ENCODE data around the gene PNMA6F. TPM values are rescaled to one million over a fixed set of nuclear protein-coding genes. Genes with fewer than 3 reads are reported as not detected.

The PNMA6F gene
- 0.78 and 0.83 TPM in 2 replicates for total RNA-seq (2014; rRNA removed; shearing (Covaris generic))
- 0.06 and 0.09 TPM in 2 replicates for polyA plus RNA-seq (2016; fragmentation: Nextera tagmentation; extraction: Ambion mirVana)
- long read RNA-seq: 0 reads

- ATAC-seq: peak; percentile 31
- H3K79me2 ChIP-seq (replicated peaks; ENCODE audit: insufficient read depth): no peaks in the 10 kb centered on the region
- Mint-ChIP-seq H3K27me3 (ENCODE audit: insufficient read depth, low read depth, poor library complexity) (peaks cover 11% of the 10 kb centered on the region), H3K27ac (no peak within 1 kb of the TSS), H3K4me1 (peaks cover 7% of the 10 kb centered on the region; the same call in 2 of the 3 replicates), H3K4me3 (peak within 1 kb of the TSS; percentile 67), H3K9me3 (no peaks in the 10 kb centered on the region), H3K36me3 (ENCODE audit: low read depth) (no peaks in the 10 kb centered on the region)
- H3K4me3 ChIP-seq: peak within 1 kb of the TSS; percentile 57
- no peaks in the 10 kb centered on the region for H3K4me1 ChIP-seq (ENCODE audit: insufficient read depth)
- TF ChIP-seq POLR2AphosphoS5 (IDR thresholded peaks at IDR 0.05; ENCODE audit: low read depth) (no peak), REST (IDR thresholded peaks at IDR 0.05; ENCODE audit: unreplicated experiment) (no peak)
- no peak within 1 kb of the TSS for H3K27ac ChIP-seq (ENCODE audit: low read depth)
- peak; percentile 36 for DNase-seq (ENCODE audit: low spot score)
- H4K20me1 ChIP-seq (replicated peaks; ENCODE audit: insufficient read depth): no peaks in the 10 kb centered on the region
- no peaks in the 10 kb centered on the region for H3K9me2 ChIP-seq (ENCODE audit: insufficient read depth)
- peaks cover 18% of the 10 kb centered on the region for H3K27me3 ChIP-seq (ENCODE audit: insufficient read depth)
- peak within 1 kb of the TSS; percentile 78 for H3K4me2 ChIP-seq
- no peaks in the 10 kb centered on the region for H3K36me3 ChIP-seq (ENCODE audit: insufficient read depth)
- peak within 1 kb of the TSS; percentile 59 for H2AFZ ChIP-seq
- H3F3A ChIP-seq (replicated peaks; ENCODE audit: low read depth): no peaks in the 10 kb centered on the region
These were observed at the start of gene PNMA6F for GRCh38 chrX:153321381-153322124. Gene PNMA6F (minus strand): TSS chrX:153321767. CDS start chrX:153320674, 1,093 bp downstream.

- Histone ChIP-seq H2AFZ (no peak overlapping the region), H3K4me1 (ENCODE audit: insufficient read depth) (no peaks in the 10 kb centered on the region), H3F3A (replicated peaks; ENCODE audit: low read depth) (no peaks in the 10 kb centered on the region), H3K4me3 (no peak overlapping the region), H3K4me2 (no peak overlapping the region), H3K36me3 (ENCODE audit: insufficient read depth) (no peaks in the 10 kb centered on the region), H3K79me2 (replicated peaks; ENCODE audit: insufficient read depth) (no peaks in the 10 kb centered on the region), H3K27ac (ENCODE audit: low read depth) (no peak overlapping the region), H4K20me1 (replicated peaks; ENCODE audit: insufficient read depth) (no peaks in the 10 kb centered on the region), H3K9me2 (ENCODE audit: insufficient read depth) (no peaks in the 10 kb centered on the region), H3K27me3 (ENCODE audit: insufficient read depth) (no peaks in the 10 kb centered on the region)
- no peaks in the 10 kb centered on the region for H3K9me3 Mint-ChIP-seq
- no peak overlapping the region for H3K4me3 Mint-ChIP-seq
- H3K27ac Mint-ChIP-seq: no peak overlapping the region
- no peaks in the 10 kb centered on the region for H3K36me3 Mint-ChIP-seq (ENCODE audit: low read depth)
- H3K4me1 Mint-ChIP-seq: no peaks in the 10 kb centered on the region; the same call in 2 of the 3 replicates
- no peaks in the 10 kb centered on the region for H3K27me3 Mint-ChIP-seq (ENCODE audit: insufficient read depth, low read depth, poor library complexity)
- DNase-seq (ENCODE audit: low spot score) (no peak), ATAC-seq (no peak)
- TF ChIP-seq ZNF114 (CRISPR knock-in tag; IDR thresholded peaks at IDR 0.05) (no peak), POLR2AphosphoS5 (IDR thresholded peaks at IDR 0.05; ENCODE audit: low read depth) (no peak), REST (IDR thresholded peaks at IDR 0.05; ENCODE audit: unreplicated experiment) (no peak), ZNF462 (CRISPR knock-in tag; IDR thresholded peaks at IDR 0.05) (no peak), CREB1 (CRISPR knock-in tag; IDR thresholded peaks at IDR 0.05; ENCODE audit: low read depth) (no peak), EZH2phosphoT487 (IDR thresholded peaks at IDR 0.05; ENCODE audit: unreplicated experiment) (no peak)
These were observed 49.7 kb upstream of the PNMA6F start for GRCh38 chrX:153371256-153371655.

Measured in GM23338 (cell line).